Medulla oblongata (tissue), 1 donor: Measurements from ENCODE around the gene DLX5.
"Not testable (repeated sequence)": the region's sequence is repeated elsewhere in the genome, so short reads cannot be mapped to it uniquely, and the experiment has no call there.

ENCODE experiments used
- DNase-seq: peaks from one replicate; pipeline ENCODE4 v3.0.0-alpha.2; 2015; ENCODE audit errors: extremely low spot score

The DLX5 gene

DNA sequence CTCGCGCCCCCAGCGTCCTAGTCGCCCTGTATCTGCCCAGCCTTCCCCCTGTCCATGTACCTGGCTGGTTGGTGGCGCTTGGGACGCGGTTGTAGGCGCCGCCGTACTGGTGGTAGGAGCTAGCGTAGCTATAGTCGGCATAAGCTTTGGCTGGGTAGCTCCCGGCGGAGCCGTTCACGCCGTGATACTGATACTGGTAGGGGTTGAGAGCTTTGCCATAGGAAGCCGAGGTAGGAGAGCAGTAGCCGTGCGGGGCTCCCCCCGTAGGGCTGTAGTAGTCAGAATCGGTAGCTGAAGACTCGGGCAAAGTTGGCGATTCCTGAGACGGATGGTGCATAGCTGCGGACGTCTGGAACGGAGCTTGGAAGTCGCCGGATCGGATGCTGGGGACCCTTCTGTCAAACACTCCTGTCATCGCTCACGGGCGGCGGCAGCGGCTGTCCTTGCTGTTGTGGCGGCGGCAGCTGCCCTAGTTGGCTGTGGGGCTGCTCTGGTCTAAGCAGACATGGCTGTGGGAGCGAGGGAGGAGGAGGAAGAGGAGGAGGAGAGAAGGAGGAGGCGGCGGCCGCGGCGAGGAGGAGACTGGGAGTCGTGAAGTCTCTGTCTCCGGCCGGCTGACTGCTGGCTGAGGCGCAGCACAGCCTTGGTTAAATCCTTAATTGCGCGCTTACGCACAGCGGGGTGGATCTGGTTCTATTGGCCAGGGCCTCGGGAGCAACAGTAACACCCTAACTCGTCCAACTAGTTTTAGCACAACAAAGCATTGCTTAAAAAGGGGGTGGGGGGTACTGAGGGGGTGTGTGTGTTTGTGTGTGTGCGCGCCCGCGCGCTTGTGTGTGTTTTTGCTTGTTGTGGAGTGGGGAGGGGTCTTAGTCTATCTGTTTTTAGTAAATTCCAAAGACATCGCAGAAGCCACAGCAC lies at the start of gene DLX5:
TSS of gene DLX5 (minus strand) at position 623 of the 921 bp plus-strand sequence. CDS start at position 415, 208 bp downstream.
- DNase-seq, result no peak

DNA sequence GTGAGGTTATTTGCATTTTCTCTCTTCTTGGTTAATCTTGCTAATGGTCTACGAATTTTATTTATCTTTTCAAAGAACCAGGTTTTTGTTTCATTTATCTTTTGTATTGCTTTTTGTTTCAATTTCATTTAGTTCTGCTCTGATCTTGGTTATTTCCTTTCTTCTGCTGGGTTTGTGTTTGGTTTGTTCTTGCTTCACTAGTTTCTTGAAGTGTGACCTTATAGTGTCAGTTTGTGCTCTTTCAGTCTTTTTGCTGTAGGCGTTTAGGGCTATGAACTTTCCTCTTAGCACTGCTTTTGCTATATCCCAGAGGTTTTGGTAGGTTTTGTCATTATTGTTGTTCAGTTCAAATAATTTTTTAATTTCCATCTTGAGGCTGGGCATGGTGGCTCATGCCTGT lies 47.4 kb upstream of the DLX5 start:
- DNase-seq, result not testable (repeated sequence)

DNA sequence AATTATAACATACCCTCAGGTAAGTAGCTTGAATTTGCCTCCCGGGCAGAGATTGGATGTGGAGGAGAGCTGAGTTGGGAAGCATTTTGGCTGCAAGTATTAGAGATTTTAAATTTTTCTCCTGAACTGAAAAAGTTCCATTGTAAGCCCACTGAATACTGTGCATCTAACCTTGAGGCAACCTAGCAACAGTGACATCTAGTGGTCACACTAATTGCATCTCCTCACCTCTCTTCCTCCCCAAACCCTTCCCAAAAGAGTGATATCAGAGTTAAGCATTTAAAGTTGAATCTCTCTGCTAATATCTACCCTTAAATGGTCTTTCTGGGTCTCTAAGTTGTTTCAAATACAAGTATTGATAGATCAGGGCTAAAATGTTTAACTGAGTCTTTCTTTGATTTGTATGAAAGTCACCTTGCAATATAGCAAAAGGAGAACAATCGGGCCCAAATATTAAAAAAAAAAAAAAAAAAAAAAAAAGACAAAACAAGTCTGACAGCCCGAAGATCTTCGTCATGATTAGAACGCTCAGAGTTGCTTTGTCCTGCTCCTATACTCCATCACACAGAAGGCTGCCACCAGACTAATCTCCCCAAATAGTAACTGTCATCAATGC lies 40.4 kb upstream of the DLX5 start:
- DNase-seq, result peak; percentile 65

DNA sequence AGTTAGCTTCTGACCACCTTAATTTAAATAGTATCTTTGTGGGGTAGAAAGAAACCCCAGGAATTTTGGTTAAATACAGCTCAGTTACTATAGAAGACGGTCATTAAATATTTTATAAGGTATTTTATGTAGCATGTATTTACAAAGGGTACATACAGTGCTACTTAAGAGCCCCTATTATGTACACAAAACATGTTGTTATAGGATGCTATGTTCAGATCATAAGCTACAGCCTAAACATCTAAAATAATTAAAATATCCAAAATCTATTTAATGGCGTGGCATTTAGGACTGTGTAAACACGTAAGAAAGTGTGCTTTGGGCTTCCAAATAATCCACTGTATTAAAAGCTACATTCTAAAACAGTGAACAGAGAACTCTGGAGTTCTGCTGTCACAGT lies 39.4 kb upstream of the DLX5 start:
- no peak for DNase-seq

DNA sequence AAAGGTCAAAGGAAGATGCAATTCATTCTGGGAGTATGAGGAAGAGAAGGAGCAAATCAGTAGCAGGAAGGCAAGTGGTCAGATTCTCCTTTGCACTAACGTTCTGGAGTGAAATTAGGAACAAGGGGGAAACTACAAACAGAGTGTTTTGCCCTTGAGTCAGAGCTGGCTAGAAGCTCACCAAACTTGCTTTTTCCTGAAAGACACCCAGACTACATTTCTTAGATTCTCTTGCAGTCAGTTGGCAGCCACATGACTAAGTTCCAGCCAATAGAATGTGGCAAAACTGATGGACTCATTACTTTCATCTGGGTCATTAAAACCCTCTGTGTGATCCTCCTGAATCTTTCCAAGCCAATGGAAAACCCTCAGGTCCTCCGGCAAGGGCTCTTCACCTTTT lies 18.6 kb upstream of the DLX5 start:
- DNase-seq, result no peak

DNA sequence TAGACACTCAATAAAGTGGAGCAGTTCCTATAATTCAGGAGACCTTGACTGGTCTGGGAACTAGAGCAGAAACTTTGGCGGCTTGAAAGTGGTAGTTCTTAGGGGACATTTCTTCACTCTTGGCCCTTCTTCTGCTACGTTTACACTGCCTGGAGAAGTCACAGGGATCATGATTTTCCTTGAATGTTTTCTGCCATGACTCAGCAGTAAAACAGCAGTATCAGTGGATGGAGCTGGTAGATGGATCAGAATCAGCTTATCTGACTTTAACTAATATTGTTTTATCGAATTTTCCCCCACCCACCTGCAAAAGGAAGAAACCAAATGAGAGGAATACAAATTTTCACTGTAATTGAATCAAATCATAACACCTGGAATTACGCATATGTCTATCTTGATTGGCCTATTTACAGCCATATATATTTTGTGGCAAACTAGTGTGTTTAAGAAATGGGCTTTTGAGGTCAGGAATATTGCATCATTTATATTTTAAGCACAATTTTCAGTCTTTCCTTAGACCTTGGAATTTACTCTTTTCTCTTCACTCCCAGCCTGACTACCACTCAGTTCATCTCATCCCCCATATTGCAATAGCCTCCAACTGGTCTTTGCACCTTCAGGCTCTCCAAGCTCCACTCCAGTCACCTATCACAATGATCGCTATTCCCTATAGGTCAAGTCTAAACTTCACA lies 14.9 kb upstream of the DLX5 start:
- no peak for DNase-seq

DNA sequence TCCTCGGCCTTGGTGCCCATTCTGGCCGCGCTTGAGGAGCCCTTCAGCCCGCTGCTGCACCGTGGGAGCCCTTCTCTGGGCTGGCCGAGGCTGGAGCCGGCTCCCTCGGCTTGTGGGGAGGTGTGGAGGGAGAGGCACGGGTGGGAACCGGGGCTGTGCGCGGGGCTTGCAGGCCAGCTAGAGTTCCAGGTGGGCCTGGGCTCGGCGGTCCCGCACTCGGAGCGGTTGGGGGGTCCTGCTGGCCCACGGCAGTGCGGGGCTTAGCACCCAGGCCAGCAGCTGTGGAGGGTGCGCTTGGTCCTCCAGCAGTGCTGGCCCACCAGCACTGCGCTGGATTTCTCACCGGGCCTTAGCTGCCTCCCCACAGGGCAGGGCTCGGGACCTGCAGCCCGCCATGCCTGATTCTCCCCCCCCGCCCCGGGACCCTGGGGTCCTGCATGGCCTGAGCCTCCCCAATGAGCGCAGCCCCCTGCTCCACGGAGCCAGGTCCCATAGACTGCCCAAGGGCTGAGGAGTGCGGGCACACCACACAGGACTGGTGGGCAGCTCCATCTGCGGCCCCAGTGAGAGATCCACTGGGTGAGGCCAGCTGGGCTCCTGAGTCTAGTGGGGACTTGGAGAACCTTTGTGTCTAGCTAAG lies 9.7 kb upstream of the DLX5 start:
- not testable (repeated sequence) for DNase-seq

DNA sequence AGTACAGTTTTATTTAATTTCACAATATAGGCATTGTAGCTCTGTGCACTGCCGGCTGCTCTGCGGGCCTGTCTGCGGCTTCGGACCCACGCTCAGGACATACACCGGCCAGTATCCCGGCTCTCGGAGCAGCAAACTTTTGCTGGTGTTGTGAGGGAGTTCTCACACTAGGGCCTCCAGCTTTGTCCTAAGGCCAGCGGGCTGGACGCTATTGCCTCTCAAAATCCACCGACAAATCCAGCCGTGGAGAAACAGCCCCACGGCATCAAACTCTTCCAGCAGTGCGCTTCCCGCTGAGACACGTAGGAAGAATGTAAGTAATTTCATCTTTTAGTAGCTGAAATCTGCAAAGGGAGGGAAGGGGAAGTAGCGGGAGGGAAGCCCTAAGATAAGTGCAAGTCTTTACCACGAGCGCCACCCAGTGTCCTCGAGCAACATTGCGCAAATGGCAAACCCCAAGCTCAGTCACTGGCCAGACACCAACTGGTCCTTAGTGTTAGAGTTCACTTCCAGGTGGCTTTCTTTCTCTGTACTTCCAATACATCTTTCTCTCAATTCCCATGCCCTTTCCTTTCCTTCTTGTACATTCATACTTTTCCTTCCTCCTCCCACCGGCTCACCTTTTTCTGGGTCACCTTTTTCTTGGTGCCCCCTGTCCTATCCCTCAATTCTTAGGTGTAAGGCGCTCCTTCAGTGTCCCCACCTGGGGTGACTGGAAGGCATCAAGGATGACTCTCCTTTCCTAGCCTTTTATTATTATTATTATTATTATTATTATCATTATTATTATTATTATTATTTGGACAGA lies 3.0 kb upstream of the DLX5 start:
- peak; percentile 95 for DNase-seq

DNA sequence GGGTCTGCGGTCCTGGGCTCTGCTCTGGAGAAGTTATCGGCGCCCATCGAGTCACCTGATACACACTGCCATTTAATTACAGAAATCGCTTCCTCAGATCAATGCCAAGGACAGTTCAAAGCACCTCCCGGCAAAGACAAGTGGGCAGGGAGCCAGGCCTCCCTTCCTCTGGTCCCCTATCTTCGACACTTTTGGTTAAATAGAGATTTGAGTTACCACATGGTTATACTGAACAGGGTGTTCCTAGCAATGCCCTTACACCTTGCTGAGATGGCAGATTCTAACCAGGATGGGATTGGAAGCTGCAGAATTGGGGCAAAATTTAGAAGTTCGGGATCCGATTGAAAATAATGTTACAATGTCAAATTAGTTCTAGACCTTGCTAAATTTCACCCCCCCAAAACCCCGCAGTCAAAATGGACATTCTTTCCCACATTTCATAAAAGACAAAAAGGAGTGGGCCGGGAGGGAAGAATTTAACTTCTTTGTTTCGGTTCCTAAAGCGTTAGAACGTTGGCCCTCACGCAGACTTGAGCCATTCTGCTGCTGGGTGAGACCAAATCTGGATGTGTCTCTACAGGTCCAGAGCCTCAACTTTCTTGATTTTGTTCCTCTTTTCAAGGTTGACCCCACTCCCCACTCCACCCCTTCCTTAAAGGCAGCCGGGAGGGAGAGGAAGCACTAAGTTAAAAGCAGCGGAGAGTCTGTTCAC lies 2.2 kb upstream of the DLX5 start:
- peak; percentile 69 for DNase-seq

DNA sequence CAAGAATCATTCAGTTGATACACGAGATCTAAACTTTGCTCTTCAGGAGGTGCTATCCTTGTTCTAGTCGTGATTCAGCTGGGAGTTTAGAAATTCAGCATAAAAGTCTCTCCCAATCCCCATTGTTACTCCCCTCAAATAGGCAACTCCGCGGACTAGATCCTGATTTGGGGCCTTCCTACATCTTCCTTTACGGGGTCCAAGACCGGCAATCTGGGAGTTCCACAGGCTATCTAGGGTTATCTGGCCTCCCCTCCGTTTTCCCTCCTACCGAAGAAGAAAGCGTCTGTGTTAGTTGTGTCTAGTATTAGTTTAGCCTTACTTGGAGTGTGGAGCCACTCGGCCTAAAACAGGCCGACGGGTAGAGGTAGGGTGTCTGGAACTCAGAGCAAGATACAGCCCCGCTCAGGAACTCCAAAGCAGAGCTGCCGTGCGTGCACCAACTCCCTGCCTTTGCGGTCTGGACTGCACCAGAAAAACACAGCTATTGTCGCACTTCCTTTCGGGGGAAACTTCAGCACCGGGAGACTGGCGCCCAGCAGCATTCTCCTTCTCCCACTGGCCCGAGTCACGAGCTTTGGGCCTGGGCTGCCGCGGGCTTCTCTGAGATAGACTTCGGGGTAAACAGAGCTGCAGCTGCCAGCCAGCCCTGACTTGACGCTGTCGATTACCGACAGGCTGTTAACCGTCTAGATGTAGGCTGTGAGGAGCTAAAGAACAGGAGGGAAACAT lies 1.5 kb upstream of the DLX5 start:
- peak; percentile 63 for DNase-seq

DNA sequence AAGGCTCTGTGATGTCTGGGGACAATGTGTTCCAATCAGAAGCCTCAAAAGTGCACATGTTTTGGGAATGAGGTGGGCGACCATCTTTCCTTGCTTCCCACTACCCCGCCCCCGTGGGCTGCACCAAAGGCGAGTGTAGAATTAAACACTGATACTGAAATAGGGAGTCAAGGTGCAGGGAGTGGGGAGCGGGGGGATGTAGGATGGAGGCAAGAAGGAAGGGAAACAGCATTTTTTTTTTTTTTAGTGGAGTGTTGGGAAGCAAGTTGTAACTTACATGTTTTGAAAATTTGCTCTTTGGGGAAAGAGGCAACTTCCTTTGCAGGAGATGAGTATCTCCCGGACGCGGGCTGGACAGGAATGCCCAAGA lies 484 bp upstream of the DLX5 start:
- no peak for DNase-seq

DNA sequence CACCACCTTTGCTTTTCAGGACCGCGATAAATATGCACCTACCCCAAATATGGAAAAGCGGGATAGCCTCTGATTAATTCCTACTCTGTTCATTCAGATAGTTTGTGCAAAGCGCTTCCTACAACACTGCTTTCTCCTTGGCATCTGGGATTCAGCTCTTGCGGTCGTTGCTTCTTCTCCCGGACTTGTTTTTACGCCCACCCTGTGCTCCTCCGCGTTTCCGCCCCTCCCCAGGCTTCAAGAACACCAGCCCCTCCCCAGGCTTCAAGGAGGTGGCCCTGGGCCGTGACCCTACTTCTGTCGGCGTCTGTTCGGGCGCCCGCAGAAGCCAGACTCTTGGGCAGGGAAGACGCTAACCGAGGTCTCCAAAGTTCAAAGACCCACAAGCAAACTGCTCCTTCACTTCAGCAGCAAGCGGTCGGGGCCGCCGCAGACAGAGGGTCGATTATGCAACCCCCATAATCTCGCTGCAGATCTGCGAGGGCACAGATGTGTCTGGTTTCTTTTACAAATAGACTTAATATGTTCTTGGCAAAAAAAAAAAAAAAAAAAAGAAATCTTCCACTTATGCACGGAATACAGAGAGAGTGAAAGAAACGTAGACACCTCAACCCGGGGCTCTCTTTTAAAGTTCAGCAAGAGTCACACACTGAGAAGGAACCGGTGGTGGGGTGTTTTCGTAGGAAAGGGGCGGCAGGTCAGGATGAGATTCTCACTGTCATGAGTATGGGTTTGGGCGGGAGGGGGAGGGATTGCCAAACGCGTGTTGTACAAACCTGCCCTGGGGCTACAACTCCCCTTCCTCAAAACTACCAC lies 1.9 kb downstream of the DLX5 start:
- DNase-seq, result no peak

DNA sequence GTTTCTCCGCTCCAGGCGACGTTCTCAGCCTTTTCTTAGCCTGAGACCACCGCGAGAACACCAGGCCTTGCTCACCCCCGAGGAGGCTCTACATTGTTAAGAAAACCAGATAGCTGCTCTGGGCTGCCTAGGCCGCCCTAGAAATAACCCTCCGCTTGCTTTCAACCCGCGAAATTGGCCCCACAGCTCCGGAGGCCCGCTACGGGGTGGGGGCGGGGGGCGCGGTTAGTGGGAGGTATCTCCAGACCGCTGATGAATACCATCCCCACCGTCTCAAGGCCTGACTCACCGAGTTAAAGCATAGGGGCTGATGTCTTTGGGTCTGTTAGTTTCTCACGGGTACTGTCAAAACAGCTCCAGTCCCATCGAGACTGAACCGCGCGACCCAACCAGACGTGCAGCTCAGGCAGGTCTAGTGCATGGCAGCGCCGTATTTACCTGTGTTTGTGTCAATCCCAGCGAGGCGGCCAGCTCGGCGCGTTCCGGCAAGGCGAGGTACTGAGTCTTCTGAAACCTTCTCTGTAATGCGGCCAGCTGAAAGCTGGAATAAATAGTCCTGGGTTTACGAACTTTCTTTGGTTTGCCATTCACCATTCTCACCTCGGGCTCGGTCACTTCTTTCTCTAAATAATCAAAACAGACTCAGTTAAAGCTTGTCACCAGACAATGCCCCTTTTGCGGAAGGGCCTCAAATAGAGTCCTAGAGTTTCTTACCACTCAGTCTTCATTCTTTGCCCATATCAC lies 2.7 kb downstream of the DLX5 start:
- DNase-seq, result no peak

DNA sequence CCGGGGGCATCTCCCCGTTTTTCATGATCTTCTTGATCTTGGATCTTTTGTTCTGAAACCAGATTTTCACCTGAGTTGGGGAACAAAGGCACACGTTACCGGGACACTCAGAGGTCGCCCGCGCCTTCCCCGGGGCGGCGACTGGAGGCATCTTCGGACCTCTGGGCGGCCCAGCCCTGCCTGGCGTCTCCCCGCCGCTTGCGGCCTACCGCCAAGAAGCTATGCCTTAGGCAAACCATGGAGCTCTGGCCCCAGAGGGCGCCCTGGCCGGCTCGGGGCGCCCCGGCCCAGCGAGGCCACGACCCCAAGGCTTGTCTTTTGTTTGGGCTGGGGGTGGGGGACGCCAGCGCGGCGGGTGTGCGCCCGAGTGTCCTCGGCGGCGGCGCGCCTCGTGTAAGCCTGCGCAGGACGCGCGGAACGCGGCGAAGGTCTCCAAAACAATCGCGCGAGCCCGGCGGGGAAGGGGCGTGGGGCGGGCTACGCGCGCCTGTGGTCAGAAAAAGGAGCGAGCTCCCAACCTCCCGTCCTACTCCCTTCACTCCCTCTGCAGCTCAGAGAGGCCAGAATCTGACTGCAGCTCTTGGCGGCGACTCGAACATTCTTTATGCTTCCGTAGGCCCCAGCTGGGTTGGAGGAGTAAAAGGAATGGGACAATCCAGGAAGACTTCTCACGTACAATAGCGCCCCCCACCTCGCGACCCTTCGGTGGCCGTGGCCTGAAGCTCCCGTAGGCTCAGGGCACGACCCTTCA lies 3.5 kb downstream of the DLX5 start:
- DNase-seq, result no peak

DNA sequence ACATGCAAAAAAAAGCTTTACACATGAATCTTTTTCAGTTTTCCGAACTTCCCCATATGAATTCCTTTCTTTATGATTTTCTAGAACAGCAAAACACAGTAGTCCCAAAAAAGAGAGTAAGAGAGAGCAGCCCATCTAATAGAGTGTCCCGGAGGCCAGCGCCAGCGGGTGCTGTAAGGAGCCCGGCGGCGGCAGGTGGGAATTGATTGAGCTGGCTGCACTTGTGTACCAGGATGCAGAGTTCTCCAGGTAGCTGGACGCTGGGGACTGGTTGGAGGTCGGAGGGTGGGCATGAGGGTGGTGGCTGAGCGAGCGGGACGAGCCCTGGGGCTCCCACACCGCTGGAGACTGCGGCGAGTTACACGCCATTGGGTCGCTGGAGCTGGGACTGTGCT lies 4.0 kb downstream of the DLX5 start:
- no peak for DNase-seq

DNA sequence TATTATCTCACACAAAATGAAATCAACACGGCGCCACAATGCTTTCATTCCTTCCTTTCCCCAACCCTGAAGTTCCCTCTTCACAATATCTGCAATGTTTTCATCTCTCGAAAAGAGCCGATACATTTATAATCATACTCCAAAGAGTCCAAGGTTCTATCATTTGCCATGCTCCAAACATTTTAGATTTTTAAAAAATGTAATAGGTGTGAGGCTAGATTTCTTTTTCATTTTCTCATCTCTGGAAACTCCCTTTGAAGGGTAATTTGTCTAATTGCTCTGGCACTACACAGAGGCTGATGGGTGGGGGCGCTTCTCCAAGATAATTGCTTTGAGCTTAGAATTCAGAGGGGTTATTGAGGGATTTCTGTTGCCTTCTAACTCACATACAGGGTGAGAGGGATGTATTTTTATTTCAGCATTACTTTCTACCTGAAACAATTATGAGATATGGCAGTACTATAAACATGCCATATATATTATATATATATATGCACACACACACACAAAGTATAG lies 4.9 kb downstream of the DLX5 start:
- no peak for DNase-seq

DNA sequence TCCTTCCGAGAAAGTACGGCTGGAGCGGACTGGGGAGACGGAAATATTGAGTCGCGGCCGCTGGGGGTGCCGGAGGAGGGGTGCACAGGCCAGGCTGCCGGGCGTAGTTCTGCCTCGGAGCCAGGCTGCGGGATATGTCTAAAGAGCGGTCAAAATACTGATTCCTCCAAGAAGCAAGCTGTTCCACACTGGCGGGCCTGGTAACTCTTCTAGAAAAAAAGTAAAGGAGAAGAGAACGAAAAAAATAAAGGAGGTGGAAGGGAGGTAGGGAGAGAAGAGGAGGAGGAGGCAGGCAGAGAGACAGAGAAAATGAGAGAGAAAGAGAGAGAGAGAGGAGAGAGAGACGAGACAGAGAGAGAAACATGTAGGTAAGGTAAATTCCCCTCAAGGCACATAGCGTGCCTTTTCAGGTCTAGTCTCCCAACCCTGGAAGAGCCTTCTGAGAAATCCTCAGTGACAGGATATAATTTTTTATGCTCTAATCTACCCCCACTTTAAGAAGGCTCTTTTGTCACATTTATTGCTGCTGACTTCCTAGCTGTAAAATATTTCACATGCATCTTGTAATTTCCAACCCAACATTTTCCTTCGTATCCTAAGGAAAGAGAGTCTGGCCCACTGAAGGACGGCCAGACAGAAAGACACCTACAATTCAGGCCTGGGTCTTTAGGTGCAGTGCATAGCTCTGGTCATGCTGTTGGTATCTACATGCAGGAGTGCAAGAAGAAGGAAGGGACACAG lies 5.7 kb downstream of the DLX5 start:
- no peak for DNase-seq
